Measurements from ENCODE around the gene WWOX. TPM values are rescaled to one million over a fixed set of nuclear protein-coding genes. Genes with fewer than 3 reads are reported as not detected.

WWOX gene
- total RNA-seq, 1 donor from 2014 or later = 28.2 TPM

DNA sequence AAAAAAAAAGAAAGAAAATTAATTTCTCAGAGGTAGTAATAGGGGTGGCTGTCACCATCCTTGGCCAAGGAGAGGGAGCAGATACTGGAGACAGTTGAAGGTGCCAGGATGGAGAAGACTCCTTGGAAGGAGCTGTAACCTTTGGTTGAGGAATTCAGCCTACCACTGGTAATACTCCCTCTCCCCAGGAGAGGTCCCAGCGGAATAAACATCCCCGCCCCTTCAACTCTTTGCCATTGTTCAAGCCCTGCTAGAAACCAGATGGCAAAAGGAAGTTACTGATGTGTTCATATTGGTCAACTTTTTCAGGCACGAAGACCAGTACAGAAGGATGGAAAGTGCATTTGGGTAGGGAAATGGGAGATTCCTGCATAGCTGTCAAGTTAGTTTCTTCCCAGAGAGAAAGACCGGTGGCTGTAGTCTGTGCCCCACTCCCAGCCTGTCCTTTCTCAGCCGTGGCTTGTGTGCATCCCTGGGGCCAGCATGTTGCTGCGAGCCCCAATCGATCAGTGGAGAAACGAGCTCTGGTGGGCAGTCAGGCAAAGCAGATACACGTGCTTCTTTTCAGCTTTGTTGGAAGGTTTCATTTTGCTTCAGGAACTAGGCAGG is 889.0 kb downstream of the WWOX start:
- no peaks in the 10 kb centered on the region for H3K36me3 Mint-ChIP-seq (ENCODE audit: unreplicated experiment)
- no peaks in the 10 kb centered on the region for H3K27me3 Mint-ChIP-seq (ENCODE audit: unreplicated experiment)
- DNase-seq (ENCODE audit: extremely low spot score, unreplicated experiment) = no peak
- TF ChIP-seq, protein P1, sequence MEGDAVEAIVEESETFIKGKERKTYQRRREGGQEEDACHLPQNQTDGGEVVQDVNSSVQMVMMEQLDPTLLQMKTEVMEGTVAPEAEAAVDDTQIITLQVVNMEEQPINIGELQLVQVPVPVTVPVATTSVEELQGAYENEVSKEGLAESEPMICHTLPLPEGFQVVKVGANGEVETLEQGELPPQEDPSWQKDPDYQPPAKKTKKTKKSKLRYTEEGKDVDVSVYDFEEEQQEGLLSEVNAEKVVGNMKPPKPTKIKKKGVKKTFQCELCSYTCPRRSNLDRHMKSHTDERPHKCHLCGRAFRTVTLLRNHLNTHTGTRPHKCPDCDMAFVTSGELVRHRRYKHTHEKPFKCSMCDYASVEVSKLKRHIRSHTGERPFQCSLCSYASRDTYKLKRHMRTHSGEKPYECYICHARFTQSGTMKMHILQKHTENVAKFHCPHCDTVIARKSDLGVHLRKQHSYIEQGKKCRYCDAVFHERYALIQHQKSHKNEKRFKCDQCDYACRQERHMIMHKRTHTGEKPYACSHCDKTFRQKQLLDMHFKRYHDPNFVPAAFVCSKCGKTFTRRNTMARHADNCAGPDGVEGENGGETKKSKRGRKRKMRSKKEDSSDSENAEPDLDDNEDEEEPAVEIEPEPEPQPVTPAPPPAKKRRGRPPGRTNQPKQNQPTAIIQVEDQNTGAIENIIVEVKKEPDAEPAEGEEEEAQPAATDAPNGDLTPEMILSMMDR (IDR thresholded peaks at IDR 0.05) = no peak
- H3K4me1 Mint-ChIP-seq (ENCODE audit: unreplicated experiment) = peaks cover 31% of the 10 kb centered on the region
- H3K4me3 Mint-ChIP-seq (ENCODE audit: unreplicated experiment) = no peak overlapping the region
- H3K27ac Mint-ChIP-seq (ENCODE audit: unreplicated experiment) = no peak overlapping the region
- H3K9me3 Mint-ChIP-seq (ENCODE audit: unreplicated experiment) = no peaks in the 10 kb centered on the region

DNA sequence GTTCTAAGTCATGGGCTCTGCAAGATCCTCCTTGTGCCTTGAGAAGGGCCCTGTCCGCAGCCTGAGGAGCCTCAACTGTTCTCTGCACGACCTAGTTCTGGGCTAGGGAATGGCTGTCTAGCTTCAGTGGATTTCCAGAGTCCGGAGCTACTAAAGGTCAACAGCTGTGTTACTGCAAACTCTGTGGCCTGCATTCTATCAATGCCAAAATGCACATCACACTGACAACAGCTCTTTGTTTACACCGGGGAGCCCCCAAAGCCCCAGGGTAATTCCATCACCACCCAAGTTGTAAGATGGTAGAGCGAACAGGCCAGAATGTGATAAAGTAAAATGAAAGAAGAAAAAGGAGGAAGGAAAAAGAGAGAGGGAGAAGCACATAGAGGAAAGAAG is 890.9 kb downstream of the WWOX start:
- Mint-ChIP-seq H3K4me3 (ENCODE audit: unreplicated experiment) (no peak overlapping the region), H3K27me3 (ENCODE audit: unreplicated experiment) (peaks cover 2% of the 10 kb centered on the region), H3K36me3 (ENCODE audit: unreplicated experiment) (no peaks in the 10 kb centered on the region), H3K9me3 (ENCODE audit: unreplicated experiment) (no peaks in the 10 kb centered on the region), H3K4me1 (ENCODE audit: unreplicated experiment) (peaks cover 22% of the 10 kb centered on the region), H3K27ac (ENCODE audit: unreplicated experiment) (no peak overlapping the region)
- TF ChIP-seq, protein P1 (IDR thresholded peaks at IDR 0.05) = no peak
- no peak for DNase-seq (ENCODE audit: extremely low spot score, unreplicated experiment)

DNA sequence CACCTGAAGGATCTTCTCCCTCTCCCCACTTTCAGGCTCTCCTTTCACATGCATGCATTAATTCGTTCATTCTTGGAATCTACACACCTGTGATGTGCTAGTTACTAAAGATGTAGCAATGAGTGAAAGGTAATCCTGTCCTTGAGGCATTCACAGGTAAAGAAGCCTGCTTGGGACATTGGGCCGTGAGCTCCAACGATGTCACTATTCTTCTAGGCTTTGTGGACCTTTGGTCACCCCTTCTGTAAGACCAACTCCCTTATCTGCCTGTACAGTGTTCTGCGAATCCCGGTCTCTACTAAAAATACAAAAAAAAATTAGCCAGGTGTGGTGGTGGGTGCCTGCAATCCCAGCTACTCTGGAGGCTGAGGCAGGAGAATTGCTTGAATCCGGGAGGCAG is 892.5 kb downstream of the WWOX start:
- Mint-ChIP-seq H3K27ac (ENCODE audit: unreplicated experiment) (no peak overlapping the region), H3K27me3 (ENCODE audit: unreplicated experiment) (peaks cover 5% of the 10 kb centered on the region), H3K9me3 (ENCODE audit: unreplicated experiment) (no peaks in the 10 kb centered on the region), H3K36me3 (ENCODE audit: unreplicated experiment) (no peaks in the 10 kb centered on the region), H3K4me1 (ENCODE audit: unreplicated experiment) (peaks cover 10% of the 10 kb centered on the region), H3K4me3 (ENCODE audit: unreplicated experiment) (no peak overlapping the region)
- TF ChIP-seq, protein P1 (IDR thresholded peaks at IDR 0.05) = no peak
- no peak for DNase-seq (ENCODE audit: extremely low spot score, unreplicated experiment)

DNA sequence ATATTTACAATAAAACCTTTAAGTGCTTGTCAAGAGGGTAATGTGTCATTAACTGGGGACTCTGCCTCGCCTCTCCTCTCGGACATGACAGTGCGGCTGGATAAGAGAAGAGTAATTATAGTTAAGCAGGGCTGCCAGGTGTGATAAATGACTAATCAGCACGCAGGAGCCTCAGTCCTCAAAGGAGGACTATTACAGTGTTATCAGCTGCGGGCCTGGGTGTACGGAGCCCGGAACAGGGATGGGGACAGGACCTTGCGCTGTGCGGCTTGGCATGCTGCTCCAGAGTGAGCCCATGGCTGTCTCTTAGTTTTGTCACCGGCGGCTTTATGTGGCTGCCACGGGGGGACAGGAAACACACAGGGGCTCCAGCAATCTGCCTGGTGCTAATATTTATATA is 893.9 kb downstream of the WWOX start:
- no peak overlapping the region for H3K4me3 Mint-ChIP-seq (ENCODE audit: unreplicated experiment)

DNA sequence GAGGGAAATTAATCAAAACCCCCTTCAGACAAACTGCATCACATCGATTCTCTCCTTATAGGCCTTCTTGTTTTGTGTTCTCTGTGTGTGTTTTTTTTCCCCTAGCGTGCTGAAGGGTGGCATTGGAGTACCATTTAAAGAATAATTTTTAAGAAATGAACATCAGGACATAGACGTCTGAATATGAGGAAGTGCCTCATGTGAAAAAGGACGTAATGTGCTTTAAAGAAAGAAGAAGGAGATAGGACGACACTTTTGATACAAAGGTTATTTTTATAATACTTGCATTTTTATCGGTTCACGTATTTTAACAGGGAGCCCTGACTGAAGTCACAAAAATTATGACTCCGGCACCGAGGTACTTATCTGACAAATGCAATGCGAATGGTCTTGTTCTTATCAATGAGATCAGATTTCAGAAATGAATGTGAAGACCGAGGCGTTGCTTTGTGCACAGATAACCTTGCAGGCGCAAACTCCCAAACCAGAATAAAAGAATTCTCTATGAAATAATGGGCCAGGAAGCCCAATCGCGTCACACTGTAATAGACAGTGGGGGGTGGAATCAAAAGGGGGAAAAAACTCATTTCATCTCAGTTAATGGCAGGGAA is 894.8 kb downstream of the WWOX start:
- H3K4me1 Mint-ChIP-seq (ENCODE audit: unreplicated experiment) = peaks cover 7% of the 10 kb centered on the region
- no peak overlapping the region for H3K4me3 Mint-ChIP-seq (ENCODE audit: unreplicated experiment)
- H3K27me3 Mint-ChIP-seq (ENCODE audit: unreplicated experiment) = peaks cover 6% of the 10 kb centered on the region
- TF ChIP-seq, protein P1 (IDR thresholded peaks at IDR 0.05) = no peak
- no peak overlapping the region for H3K27ac Mint-ChIP-seq (ENCODE audit: unreplicated experiment)
- DNase-seq (ENCODE audit: extremely low spot score, unreplicated experiment) = no peak
- no peaks in the 10 kb centered on the region for H3K9me3 Mint-ChIP-seq (ENCODE audit: unreplicated experiment)
- no peaks in the 10 kb centered on the region for H3K36me3 Mint-ChIP-seq (ENCODE audit: unreplicated experiment)

More for the DNA sequence above, 893.9 kb downstream of the WWOX start:
- H3K9me3 Mint-ChIP-seq (ENCODE audit: unreplicated experiment) = no peaks in the 10 kb centered on the region
- H3K27ac Mint-ChIP-seq (ENCODE audit: unreplicated experiment) = no peak overlapping the region
- TF ChIP-seq, protein P1 (IDR thresholded peaks at IDR 0.05) = no peak
- H3K4me1 Mint-ChIP-seq (ENCODE audit: unreplicated experiment) = peaks cover 7% of the 10 kb centered on the region
- H3K27me3 Mint-ChIP-seq (ENCODE audit: unreplicated experiment) = peaks cover 6% of the 10 kb centered on the region
- H3K36me3 Mint-ChIP-seq (ENCODE audit: unreplicated experiment) = no peaks in the 10 kb centered on the region
- no peak for DNase-seq (ENCODE audit: extremely low spot score, unreplicated experiment)
